ENCODE results near the gene DTX4.

- TF ChIP-seq CTCF (IDR thresholded peaks at IDR 0.05; ENCODE audit: insufficient read depth, low read length, poor library complexity, severe bottlenecking) (no peak), EZH2phosphoT487 (conservative IDR thresholded peaks at IDR 0.05; ENCODE audit: low read length) (no peak)
Measured at GRCh38 chr11:59199546-59200422, 27.9 kb downstream of the DTX4 start.

Measured in SU-DHL-6 (cell line).